HCEC 1CT (cell line): ENCODE measurements around the gene CARMIL1.

Source experiments
- DNase-seq: peaks from one replicate; pipeline ENCODE4 v3.0.0-alpha.2; 2017

The CARMIL1 gene

DNA sequence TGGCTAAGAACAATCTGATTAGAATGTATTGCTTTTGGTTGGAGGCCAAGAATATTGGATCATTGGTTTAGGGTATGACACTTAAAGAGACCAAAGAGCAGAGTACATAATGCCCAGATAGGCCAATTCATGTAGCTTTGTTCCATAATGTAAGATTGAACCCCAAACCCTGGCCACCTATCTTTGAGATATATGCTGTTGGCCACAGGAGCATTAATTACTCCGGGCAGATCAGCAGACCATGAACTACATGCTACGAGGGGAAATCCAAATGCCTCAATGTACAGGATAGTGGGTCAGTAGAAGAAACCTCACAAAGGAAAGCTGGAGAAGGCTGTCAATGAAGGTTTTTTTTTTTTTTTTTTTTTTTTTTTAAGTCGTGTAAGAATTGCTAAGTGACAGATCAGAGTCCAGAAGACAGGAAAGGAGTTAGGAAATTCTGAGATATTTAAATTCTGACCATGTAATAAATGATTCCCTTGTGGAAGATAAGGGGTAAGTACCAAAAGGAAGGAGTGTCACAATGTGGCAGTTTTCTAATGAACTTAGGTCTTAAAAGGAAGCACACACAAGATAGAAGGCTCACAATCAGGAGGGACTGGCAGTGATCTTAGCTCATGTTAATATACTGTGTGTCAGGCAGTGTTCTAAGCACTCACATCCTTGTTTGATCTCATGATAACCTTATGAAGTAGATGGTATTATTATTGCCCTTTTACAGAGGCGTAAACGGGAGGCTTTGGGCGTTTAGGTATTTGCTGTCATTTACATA, 61.4 kb downstream of the CARMIL1 start:
- DNase-seq = no peak

GRCh38 chr6:25341203-25341552, 62.0 kb downstream of the CARMIL1 start:
- DNase-seq = no peak

- DNase-seq = no peak
Measured at GRCh38 chr6:25341923-25342619, 62.9 kb downstream of the CARMIL1 start.

GRCh38 chr6:25342802-25343201, 63.6 kb downstream of the CARMIL1 start:
- peak; percentile 32 for DNase-seq

DNA sequence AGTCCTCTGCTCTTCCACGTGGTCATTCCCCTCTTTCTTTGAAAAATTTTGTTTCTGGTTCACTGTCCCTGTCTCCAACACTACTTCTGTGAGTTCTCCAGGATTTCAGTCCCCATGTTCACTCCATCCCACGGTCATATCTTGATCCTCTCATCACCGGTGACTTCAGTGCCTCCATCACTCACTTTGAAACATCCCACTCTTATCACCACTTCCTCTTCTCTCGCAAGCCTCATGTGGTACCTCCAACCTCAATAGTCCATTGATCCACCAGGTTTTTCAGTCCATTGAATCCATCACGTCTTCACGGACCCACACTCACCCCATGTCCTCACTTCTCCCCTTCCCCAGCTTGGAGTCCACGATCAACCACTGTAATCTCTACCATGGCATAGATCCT, 64.8 kb downstream of the CARMIL1 start:
- no peak for DNase-seq

GRCh38 chr6:25344827-25345226, 65.7 kb downstream of the CARMIL1 start:
- DNase-seq = no peak

DNA sequence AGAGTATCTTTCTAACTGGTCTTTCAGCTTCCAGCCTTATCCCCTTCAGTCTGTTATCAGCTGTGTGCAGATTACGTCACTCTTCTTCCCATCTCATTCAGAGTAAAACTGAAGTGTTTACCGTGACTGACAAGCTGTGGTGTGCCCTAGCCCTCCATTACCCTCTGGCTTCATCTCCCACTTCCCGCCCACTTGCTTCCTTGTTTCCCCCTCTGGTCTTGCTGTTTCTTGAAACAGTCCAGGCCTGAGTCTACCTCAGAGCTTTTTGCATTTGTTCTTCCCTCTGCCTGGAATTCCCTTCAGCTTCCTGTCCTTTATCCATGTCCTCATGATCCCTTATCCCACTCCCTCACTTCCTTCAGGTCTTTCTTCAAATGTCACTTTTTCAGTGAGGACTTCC, 66.9 kb downstream of the CARMIL1 start:
- DNase-seq = no peak

DNA sequence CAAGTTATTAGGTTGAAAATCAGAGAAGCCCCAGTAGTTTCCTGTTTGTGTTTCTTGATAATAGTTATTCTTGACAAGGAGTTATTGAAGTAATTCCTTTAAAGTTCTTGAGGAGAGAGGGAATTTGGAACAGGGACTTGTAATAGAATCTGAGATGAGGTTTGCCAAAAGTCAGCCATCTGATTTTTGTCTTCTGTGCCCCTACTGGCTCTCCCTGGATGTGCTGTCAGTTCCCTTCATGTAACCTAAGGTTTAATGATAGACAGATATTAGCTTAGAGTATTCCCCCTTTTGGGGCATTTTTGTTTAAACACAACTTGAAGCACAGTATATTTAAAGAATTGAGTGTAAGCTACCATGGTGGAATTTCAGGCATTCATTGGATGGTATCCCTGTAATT, 71.4 kb downstream of the CARMIL1 start:
- DNase-seq = no peak

DNA sequence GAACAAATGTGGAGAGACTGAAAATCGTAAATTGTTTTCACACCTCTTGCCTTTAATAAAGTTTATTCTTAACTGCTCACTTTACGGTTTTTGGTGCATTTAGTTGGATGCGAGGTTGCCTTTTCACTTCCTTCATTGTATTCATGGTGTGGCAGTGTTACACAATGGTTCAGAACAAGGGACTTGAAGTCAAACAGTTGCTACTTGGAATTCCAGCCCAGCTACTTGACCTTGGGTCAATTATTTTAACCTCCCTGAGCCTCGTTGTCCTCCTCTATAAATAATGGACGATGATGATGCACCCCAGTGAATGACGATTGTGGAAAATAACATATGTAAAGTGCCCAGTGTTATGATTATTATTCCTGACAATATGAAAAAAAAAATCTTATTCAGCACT, 72.3 kb downstream of the CARMIL1 start:
- DNase-seq = no peak

DNA sequence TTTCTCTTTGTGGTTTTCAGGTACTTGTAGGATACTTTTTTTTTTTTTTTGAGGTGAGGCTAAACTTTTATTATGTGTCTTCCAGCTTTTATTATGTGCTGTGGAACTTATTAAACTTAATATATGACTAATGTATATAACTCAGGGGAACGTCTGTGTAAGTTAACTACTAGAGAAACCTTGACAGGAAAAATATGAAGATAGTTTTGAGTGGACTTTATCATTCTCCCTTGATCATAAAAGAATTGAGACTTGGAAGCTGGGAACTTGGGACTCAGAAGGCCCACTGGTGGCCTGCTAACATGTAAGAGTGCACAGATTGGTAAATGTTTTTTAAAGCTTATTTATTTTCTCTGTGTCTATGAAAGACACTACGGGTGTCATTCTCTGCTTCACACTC, 73.1 kb downstream of the CARMIL1 start:
- DNase-seq = no peak

GRCh38 chr6:25354078-25354932, 75.1 kb downstream of the CARMIL1 start:
- DNase-seq = peak; percentile 32

DNA sequence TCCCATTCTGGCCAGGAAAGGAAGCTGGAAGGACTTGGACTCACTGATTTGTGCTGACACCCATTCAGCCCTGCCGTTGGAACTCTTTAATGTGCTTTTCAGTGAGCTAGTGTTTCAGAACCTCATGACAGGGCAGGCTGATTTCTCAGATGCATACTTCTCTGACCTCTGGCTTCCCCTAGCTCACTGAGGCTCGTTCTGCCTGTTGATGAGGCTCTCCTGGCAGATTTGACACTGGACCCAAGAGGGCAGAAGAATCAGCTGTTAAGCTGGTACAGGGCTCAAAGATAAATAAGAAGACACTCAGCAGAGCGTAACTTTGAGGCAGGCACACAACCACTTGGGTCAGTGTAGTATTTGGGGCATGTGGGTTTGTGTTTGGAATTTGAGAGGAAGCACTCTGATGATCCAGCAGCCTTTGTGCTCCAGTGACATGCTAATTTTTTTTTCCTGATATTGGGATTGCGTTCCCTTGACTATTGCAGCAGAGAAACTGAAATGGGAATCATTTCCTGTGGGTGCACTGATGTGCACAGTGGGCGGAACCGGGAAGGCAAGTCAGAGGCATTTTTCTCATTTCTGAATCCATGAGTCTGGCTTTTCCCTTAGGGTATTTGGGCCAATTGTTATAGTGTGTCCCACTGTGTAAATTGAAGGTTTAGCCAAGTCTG, 80.2 kb downstream of the CARMIL1 start:
- peak; percentile 81 for DNase-seq

DNA sequence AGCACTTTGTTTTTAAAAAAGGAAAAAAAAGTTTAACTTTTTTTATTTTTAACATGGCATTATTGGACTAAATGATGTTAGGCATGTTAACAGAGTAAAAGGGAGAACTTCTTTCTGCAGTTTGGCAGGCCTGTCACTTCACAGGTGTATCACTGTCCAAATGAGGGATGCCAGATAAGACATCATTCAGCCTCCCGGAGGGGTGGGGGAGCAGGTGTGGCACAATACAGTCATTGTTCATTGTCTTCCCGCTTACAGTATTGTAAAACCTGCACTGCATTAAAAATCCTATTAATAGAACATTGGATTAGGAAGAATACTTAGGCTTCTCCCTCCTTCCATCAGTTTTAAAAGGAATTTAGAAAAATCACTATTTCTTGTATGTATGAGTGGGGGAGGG, 80.7 kb downstream of the CARMIL1 start:
- no peak for DNase-seq

- peak; percentile 82 for DNase-seq
Measured at GRCh38 chr6:25360621-25361020, 81.4 kb downstream of the CARMIL1 start.

DNA sequence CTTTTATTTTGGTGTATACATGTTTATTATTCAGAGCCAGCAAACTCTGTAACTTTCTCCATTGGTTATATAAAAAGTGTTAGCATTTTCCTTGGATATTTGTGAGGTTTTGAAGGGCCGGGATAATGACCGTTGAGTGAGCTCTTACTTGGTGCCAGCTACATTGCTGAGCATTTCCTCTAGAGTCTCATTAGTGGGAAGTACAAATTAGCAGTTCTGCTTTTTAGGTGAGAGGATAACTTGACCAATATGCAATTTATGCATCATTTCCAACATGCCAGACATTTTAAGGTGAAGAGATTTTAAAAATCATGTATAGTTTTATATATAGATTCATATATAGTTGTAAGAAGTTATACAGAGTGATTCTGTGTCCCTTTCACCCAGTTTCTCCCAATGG, 84.3 kb downstream of the CARMIL1 start:
- DNase-seq = no peak

DNA sequence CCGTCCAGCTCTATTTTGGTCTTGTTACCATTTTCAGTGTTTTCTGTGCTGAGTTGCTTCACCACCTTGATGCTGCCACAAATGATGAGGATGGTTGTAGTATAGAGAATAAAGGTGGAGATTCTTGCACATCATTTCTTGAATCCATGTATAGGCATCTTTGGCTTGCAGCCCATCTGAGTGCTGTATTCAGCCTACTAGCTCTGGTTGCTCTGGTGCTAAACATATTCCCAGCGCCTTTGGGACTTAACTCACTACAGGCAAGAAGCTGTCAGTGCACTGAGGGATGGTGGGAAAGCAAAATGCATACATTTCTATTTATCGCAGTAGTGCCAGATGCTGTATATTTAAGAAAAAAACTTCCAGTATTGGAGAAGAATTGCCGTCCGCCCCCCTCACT, 86.0 kb downstream of the CARMIL1 start:
- DNase-seq = no peak

DNA sequence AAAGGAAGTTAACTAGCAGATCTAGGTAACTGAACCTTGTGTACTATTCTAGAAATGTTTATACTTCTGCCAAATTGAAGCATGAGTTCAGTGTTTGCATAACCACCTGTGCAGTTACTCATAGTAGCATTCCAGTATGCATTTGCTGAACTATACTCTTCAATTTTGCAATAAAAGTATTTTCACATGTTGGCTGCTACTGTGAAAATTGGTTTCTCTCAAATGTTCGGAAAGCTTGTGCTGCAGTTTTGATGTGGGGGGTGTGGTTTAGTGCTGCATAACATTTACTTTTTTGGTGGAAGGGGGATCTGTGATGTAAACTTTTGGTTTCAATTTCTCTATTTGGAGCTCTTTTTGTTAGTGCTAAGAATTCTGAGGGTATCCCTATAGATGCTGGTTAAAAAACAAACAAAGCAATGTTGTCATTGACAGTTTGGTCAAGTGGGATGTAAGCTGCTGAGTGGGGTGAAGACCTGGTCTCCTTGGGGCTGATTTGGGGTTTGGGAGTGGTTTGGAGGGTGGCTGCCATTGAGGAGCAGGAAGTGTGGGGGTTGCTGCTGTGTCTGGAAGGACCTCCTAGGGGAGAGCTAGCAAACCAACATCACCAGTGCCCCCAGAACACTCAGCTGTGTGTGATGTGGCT, 87.8 kb downstream of the CARMIL1 start:
- DNase-seq = peak; percentile 20

DNA sequence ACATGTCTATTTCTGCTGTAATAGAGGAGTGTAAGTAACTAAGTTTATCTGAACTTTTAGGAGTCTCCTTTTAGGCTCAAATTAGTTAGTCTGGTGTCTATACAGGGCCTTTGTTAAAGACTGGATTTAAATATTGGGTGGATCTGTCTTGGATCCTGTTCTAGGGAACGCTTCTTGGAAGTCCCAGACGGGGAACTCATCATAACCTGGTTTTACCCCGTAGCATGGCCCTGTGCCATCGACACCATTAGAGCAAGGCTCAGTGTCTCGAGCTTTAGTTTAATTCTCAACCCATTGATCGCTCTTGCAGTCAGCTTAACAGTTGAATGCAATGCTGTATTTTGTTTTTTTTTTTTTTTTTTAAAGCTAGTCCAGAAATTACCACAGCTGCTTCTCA, 89.9 kb downstream of the CARMIL1 start:
- no peak for DNase-seq

GRCh38 chr6:25369433-25370177, 90.4 kb downstream of the CARMIL1 start:
- DNase-seq = no peak

GRCh38 chr6:25370178-25371036, 91.2 kb downstream of the CARMIL1 start:
- no peak for DNase-seq

GRCh38 chr6:25371037-25371347, 91.8 kb downstream of the CARMIL1 start:
- no peak for DNase-seq
